ENCODE data around the gene RBM19. TPM values are rescaled to one million over a fixed set of nuclear protein-coding genes. Genes with fewer than 3 reads are reported as not detected.

The RBM19 gene
- total and polyA plus RNA-seq, 2 of the 4 experiments (the other 2 are of a cell fraction): 18.7 to 19.2 TPM

GRCh38 chr12:113934946-113935345 is 31.2 kb downstream of the RBM19 start:
- DNase-seq: no peak
- Histone ChIP-seq H3K4me2 (ENCODE audit: low read depth, low read length) (no peak overlapping the region), H2AK9ac (replicated peaks; ENCODE audit: low read depth, low read length, poor library complexity) (no peak overlapping the region), H3K4ac (ENCODE audit: low read depth, low read length) (no peak overlapping the region), H2BK5ac (ENCODE audit: low read depth, low read length, poor library complexity, severe bottlenecking) (no peak overlapping the region), H4K20me1 (ENCODE audit: insufficient read depth, low read length) (no peaks in the 10 kb centered on the region), H3K9me1 (ENCODE audit: insufficient read depth, low read length) (no peaks in the 10 kb centered on the region; the same call in 1 of the 2 replicates), H4K91ac (ENCODE audit: insufficient read depth, low read depth, low read length) (no peak overlapping the region), H4K8ac (ENCODE audit: low read depth in 2 of 2, low read length in 2 of 2) (no peak overlapping the region), H3K9me3 (ENCODE audit: control insufficient read depth, insufficient read depth, low read length) (no peaks in the 10 kb centered on the region), H3K56ac (ENCODE audit: extremely low read depth, insufficient read depth, low read length) (no peak overlapping the region), H3K27ac (ENCODE audit: insufficient read depth, low read length) (no peak overlapping the region), H3K4me1 (ENCODE audit: control insufficient read depth, insufficient read depth, low read length) (peaks cover 3% of the 10 kb centered on the region; the same call in 1 of the 2 replicates), H3K4me3 (ENCODE audit: insufficient read depth, low read depth, low read length) (no peak overlapping the region), H4K5ac (ENCODE audit: low read depth, low read length) (no peak overlapping the region), H2AK5ac (ENCODE audit: low read depth, low read length) (no peak overlapping the region), H3K27me3 (ENCODE audit: control insufficient read depth, insufficient read depth, low read length) (no peaks in the 10 kb centered on the region), H3K79me1 (ENCODE audit: low read depth in 1 of 2, low read length in 2 of 2) (no peaks in the 10 kb centered on the region), H2AFZ (replicated peaks; ENCODE audit: low read length, poor library complexity) (no peak overlapping the region), H3K9ac (ENCODE audit: low read depth, low read length) (no peak overlapping the region), H3K36me3 (ENCODE audit: control insufficient read depth, insufficient read depth, low read length) (peaks cover 30% of the 10 kb centered on the region), H2BK20ac (ENCODE audit: low read depth, low read length) (no peak overlapping the region), H3K23ac (ENCODE audit: low read depth, low read length) (no peak overlapping the region), H2BK120ac (ENCODE audit: low read depth, low read length) (no peak overlapping the region), H2BK15ac (ENCODE audit: low read depth, low read length) (no peak overlapping the region), H3K18ac (ENCODE audit: low read depth, low read length) (no peak overlapping the region), H3K14ac (replicated peaks; ENCODE audit: low read depth, low read length) (no peak overlapping the region)
- CTCF ChIA-PET: no interaction called here
- POLR2A ChIA-PET (ENCODE audit: unreplicated experiment): no interaction called here
- intact Hi-C loops (cut with micrococcal nuclease) (no loop called here), dilution Hi-C loops (cut with HindIII; ENCODE audit: low sequenced_read_pairs, unreplicated experiment) (no loop called here), in situ Hi-C loops (cut with MboI; ENCODE audit: low sequenced_read_pairs) (no loop called here)
- BruUV-seq (replicated peaks): no TSS peak
- no peak for ATAC-seq (ENCODE audit: low read depth)
- WGBS, 2 experiments (ENCODE audit: extremely low coverage in 2 of 2, insufficient read length in 1 of 2): no CpG with 5 or more reads among the region's 9 CpGs
- no peak for TF ChIP-seq MXI1 (IDR thresholded peaks at IDR 0.05; ENCODE audit: borderline replicate concordance, low read depth, low read length)
- TF ChIP-seq BHLHE40 (IDR thresholded peaks at IDR 0.05; ENCODE audit: low read depth, low read length): no peak
- no peak for TF ChIP-seq RFX5 (IDR thresholded peaks at IDR 0.05; ENCODE audit: low read depth, low read length)
- no peak for TF ChIP-seq CEBPB (IDR thresholded peaks at IDR 0.05; ENCODE audit: low read depth, low read length)
- no peak for TF ChIP-seq CHD1 (IDR thresholded peaks at IDR 0.05; ENCODE audit: low read depth, low read length)
- TF ChIP-seq MAZ (IDR thresholded peaks at IDR 0.05; ENCODE audit: borderline replicate concordance, low read depth, low read length): no peak
- TF ChIP-seq, protein P1, sequence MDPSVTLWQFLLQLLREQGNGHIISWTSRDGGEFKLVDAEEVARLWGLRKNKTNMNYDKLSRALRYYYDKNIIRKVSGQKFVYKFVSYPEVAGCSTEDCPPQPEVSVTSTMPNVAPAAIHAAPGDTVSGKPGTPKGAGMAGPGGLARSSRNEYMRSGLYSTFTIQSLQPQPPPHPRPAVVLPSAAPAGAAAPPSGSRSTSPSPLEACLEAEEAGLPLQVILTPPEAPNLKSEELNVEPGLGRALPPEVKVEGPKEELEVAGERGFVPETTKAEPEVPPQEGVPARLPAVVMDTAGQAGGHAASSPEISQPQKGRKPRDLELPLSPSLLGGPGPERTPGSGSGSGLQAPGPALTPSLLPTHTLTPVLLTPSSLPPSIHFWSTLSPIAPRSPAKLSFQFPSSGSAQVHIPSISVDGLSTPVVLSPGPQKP (IDR thresholded peaks at IDR 0.05; ENCODE audit: borderline replicate concordance, low read depth, low read length): no peak
- no peak for TF ChIP-seq RAD21 (IDR thresholded peaks at IDR 0.05; ENCODE audit: low read length)
- no peak for TF ChIP-seq NFE2L2 (IDR thresholded peaks at IDR 0.05; ENCODE audit: low read depth, low read length)
- no peak for TF ChIP-seq CTCF (conservative IDR thresholded peaks at IDR 0.05; ENCODE audit: low read depth, low read length)
- no peak for TF ChIP-seq SMC3 (IDR thresholded peaks at IDR 0.05; ENCODE audit: low read depth, low read length)
